IPS-15b (cell line): ENCODE results near the gene SRSF3.

ENCODE experiments used
- H3K27me3 ChIP-seq: one replicate; pipeline ENCODE4 v1.6.1; 2013; ENCODE audit warnings: low read length; ENCODE audit not compliant: control insufficient read depth, insufficient read depth
- H3K36me3 ChIP-seq: one replicate; pipeline ENCODE4 v1.6.1; 2013; ENCODE audit warnings: low read length; ENCODE audit not compliant: control insufficient read depth, insufficient read depth
- H3K4me1 ChIP-seq: one replicate; pipeline ENCODE4 v1.6.1; 2013; ENCODE audit warnings: mild to moderate bottlenecking, low read length; ENCODE audit not compliant: control insufficient read depth, insufficient read depth
- H3K4me3 ChIP-seq: one replicate; pipeline ENCODE4 v1.5.1; 2013; ENCODE audit warnings: low read depth, low read length
- H3K9ac ChIP-seq: one replicate; pipeline ENCODE4 v1.6.1; 2013; ENCODE audit warnings: low read depth, mild to moderate bottlenecking, low read length
- H3K9me3 ChIP-seq: one replicate; pipeline ENCODE4 v1.6.1; 2013; ENCODE audit warnings: mild to moderate bottlenecking, low read length; ENCODE audit not compliant: control insufficient read depth, insufficient read depth

Gene SRSF3

DNA sequence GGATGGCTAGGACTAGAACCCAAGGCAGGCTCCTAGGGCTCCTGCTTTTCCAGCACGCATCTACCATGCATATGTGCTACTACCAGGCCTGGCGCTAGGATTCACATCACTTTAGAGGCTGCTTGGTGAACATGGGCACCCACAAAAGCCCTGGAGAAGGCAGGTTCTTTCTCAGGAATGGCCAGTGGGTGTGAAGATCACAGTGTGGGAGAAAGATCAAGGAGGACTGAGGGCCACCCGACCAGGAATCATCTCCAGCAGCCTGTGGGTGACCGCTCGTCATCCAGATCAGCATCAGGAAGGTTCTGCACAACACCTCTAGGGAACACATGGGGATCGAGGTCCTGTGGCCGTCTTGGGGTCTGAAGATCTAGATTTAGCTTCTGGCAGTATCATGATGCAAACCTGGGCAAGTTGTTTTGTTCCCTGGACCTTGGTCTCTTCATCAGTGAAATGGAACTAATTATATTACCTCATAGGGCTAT, 27.3 kb downstream of the SRSF3 start:
- peaks cover 4% of the 10 kb centered on the region for H3K4me1 ChIP-seq
- no peaks in the 10 kb centered on the region for H3K27me3 ChIP-seq
- no peak overlapping the region for H3K9ac ChIP-seq

DNA sequence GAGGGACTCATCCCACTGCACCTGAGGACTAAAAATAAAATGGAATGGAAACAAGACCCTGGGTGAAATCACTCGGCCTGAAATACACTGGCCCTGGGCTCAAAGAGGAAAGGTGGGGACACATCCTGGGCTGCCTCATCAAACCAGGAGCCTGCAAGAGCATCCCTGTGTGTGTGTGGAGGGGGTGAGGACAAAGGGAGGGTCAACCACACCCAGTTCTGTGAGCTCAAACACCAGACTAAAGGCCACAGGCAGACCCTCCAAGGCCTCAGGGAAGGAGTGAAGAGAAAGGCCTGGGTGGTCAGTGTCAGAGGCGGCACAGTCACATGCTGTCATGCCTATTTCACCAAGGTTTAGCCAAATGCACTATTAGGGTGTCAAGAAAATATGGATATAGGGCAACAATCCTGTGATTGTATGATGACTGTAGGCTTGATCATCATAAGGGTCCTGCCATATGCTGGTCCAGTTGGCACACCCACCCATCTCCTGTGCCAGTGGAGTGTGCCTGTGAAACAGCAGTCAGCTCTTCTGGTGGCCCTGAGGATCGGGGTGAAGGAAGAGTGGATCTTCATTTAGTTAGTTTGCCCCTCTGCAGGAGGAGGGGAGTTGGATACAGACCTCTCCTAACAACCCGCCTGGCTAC, 28.9 kb downstream of the SRSF3 start:
- Histone ChIP-seq H3K36me3 (no peaks in the 10 kb centered on the region), H3K4me3 (no peak overlapping the region), H3K9me3 (no peaks in the 10 kb centered on the region), H3K9ac (no peak overlapping the region), H3K27me3 (no peaks in the 10 kb centered on the region), H3K4me1 (peaks cover 4% of the 10 kb centered on the region)

More for the DNA sequence above, 27.3 kb downstream of the SRSF3 start:
- Histone ChIP-seq H3K4me3 (no peak overlapping the region), H3K36me3 (no peaks in the 10 kb centered on the region), H3K9me3 (no peaks in the 10 kb centered on the region)

DNA sequence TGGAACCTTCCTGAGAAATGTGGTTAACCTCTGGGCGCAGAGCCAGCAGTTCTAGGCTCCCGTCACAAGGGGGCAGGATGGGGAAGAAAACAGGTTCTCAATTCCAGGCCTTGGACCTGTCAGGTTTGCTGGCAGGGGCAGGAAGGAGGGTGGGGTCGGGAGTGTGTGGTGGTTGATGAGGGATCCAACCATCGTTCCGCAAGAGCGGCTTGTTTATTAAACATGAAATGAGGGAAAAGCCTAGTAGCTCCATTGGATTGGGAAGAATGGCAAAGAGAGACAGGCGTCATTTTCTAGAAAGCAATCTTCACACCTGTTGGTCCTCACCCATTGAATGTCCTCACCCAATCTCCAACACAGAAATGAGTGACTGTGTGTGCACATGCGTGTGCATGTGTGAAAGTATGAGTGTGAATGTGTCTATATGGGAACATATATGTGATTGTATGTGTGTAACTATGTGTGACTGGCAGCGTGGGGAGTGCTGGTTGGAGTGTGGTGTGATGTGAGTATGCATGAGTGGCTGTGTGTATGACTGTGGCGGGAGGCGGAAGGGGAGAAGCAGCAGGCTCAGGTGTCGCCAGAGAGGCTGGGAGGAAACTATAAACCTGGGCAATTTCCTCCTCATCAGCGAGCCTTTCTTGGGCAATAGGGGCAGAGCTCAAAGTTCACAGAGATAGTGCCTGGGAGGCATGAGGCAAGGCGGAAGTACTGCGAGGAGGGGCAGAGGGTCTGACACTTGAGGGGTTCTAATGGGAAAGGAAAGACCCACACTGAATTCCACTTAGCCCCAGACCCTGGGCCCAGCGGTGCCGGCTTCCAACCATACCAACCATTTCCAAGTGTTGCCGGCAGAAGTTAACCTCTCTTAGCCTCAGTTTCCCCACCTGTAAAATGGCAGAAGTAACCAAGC, 29.6 kb downstream of the SRSF3 start:
- Histone ChIP-seq H3K36me3 (no peaks in the 10 kb centered on the region), H3K9ac (no peak overlapping the region), H3K27me3 (no peaks in the 10 kb centered on the region), H3K4me3 (no peak overlapping the region), H3K9me3 (no peaks in the 10 kb centered on the region), H3K4me1 (peaks cover 4% of the 10 kb centered on the region)

DNA sequence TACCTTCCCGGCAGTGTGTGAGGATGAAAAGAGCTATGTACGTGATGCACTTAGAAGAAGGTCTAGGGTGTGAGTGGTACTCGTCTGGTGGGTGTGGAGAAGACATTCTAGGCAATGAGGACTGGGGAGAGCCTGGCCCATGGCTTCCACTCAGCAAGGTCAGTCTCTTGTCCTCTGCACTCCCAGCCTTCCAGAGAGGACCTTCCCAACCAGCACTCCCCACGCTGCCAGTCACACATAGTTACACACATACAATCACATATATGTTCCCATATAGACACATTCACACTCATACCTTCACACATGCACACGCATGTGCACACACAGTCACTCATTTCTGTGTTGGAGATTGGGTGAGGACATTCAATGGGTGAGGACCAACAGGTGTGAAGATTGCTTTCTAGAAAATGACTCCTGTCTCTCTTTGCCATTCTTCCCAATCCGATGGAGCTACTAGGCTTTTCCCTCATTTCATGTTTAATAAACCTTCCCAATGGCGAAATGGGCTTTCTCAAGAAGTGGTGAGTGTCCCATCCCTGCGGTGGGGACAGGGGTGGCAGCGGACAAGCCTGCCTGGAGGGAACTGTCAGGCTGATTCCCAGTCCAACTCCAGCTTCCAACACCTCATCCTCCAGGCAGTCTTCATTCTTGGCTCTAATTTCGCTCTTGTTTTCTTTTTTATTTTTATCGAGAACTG, 30.4 kb downstream of the SRSF3 start:
- Histone ChIP-seq H3K36me3 (no peaks in the 10 kb centered on the region), H3K27me3 (no peaks in the 10 kb centered on the region), H3K9ac (no peak overlapping the region), H3K4me3 (no peak overlapping the region), H3K4me1 (peaks cover 2% of the 10 kb centered on the region), H3K9me3 (no peaks in the 10 kb centered on the region)

DNA sequence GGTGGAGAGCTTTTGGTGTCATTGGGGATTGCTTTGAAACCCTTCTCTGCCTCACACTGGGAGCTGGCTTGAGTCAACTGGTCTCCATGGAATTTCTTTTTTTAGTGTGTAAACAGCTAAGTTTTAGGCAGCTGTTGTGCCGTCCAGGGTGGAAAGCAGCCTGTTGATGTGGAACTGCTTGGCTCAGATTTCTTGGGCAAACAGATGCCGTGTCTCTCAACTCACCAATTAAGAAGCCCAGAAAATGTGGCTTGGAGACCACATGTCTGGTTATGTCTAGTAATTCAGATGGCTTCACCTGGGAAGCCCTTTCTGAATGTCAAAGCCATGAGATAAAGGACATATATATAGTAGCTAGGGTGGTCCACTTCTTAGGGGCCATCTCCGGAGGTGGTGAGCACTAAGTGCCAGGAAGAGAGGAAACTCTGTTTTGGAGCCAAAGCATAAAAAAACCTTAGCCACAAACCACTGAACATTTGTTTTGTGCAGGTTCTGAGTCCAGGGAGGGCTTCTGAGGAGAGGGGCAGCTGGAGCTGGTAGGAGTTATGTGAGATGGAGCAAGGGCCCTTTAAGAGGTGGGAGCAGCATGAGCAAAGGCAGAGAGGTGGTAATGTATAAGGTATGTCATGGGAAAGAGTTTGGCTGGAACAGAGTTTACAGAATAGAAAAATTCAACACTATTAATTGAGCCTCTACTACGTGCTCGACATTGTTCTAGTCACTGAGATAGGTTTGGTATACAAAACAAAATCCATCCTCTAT, 31.2 kb downstream of the SRSF3 start:
- no peak overlapping the region for H3K4me3 ChIP-seq
- H3K9me3 ChIP-seq = no peaks in the 10 kb centered on the region
- no peaks in the 10 kb centered on the region for H3K36me3 ChIP-seq
- H3K4me1 ChIP-seq = peaks cover 2% of the 10 kb centered on the region
- H3K27me3 ChIP-seq = no peaks in the 10 kb centered on the region
- H3K9ac ChIP-seq = no peak overlapping the region

DNA sequence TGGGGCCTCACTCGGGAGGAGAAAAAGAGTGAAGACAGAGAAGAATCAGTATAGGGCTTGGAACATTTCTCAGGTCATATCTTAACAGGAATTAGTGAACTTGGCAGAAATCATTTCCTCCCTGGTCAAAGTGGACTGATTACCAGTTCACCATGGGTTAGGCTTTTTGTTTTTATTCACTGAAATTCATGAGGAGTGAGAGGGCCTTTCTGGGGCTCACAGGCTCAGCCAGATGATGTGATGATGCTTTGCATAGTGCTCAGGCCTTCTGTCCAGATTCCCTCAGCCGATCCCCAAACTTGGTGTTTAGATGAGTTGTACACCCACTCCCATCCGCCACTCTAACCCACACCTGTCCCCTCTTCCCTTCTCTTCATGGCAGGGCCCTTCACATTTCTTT, 32.5 kb downstream of the SRSF3 start:
- H3K9ac ChIP-seq = no peak overlapping the region
- H3K9me3 ChIP-seq = no peaks in the 10 kb centered on the region
- peaks cover 2% of the 10 kb centered on the region for H3K4me1 ChIP-seq
- H3K36me3 ChIP-seq = no peaks in the 10 kb centered on the region
- H3K4me3 ChIP-seq = no peak overlapping the region
- H3K27me3 ChIP-seq = no peaks in the 10 kb centered on the region

DNA sequence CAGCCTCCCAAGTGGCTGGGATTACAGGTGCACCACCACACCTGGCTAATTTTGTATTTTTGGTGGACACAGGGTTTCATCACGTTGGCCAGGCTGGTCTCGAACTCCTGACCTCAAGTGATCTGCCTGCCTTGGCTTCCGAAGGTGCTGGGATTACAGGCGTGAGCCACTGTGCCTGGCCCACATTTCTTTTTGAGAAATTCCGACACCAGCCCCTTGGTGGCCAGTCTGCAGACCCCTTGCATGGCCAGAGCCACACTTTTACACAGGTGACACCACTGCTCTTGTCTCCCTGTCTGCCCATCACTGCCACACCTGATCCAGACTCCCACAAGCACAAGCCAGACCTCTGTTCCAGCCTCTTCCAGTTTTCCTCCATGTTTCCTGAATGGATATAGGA, 33.0 kb downstream of the SRSF3 start:
- no peaks in the 10 kb centered on the region for H3K9me3 ChIP-seq
- no peak overlapping the region for H3K4me3 ChIP-seq
- no peaks in the 10 kb centered on the region for H3K27me3 ChIP-seq
- peaks cover 2% of the 10 kb centered on the region for H3K4me1 ChIP-seq
- H3K36me3 ChIP-seq = no peaks in the 10 kb centered on the region
- no peak overlapping the region for H3K9ac ChIP-seq

DNA sequence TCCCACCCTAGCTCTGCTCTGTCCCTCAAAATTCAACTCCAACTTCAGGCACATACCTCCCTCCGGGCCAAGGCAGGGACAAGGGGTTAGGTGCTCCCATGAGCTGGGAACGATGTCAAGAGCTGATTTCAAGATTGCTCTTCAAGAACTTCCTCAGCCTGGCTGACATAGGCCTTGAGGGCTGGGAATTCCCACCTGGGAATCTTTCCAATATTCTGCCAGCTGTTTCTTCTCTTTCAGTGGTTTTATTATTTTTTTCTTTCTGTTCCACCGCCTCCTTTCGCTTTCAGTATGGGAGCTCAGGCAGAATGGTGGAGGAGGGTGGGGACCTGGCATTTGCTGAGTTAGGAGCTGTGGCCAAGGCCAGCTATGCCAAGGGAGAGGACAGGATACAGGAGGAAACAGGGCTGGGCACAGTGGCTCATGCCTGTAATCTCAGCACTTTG, 33.7 kb downstream of the SRSF3 start:
- Histone ChIP-seq H3K9ac (no peak overlapping the region), H3K4me1 (peaks cover 2% of the 10 kb centered on the region), H3K9me3 (no peaks in the 10 kb centered on the region), H3K4me3 (no peak overlapping the region), H3K27me3 (no peaks in the 10 kb centered on the region), H3K36me3 (no peaks in the 10 kb centered on the region)

DNA sequence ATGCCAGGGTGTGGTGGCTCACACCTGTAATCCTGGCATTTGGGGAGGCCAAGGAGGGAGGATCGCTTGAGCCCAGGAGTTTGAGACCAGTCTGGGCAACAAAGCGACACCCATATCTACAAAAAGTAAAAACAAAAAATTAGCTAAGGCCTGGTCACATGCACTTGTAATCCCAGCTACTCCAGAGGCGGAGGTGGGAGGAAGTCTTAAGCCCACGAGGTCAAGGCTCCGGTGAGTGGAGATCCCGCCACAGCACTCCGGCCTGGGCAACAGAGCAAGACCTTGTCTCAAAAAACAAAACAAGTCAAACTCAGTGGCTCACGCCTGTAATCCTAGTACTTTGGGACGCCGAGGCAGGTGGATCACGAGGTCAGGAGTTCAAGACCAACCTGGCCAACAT, 35.6 kb downstream of the SRSF3 start:
- Histone ChIP-seq H3K36me3 (no peaks in the 10 kb centered on the region), H3K9ac (no peak overlapping the region), H3K4me1 (no peaks in the 10 kb centered on the region), H3K4me3 (no peak overlapping the region), H3K9me3 (no peaks in the 10 kb centered on the region), H3K27me3 (no peaks in the 10 kb centered on the region)

DNA sequence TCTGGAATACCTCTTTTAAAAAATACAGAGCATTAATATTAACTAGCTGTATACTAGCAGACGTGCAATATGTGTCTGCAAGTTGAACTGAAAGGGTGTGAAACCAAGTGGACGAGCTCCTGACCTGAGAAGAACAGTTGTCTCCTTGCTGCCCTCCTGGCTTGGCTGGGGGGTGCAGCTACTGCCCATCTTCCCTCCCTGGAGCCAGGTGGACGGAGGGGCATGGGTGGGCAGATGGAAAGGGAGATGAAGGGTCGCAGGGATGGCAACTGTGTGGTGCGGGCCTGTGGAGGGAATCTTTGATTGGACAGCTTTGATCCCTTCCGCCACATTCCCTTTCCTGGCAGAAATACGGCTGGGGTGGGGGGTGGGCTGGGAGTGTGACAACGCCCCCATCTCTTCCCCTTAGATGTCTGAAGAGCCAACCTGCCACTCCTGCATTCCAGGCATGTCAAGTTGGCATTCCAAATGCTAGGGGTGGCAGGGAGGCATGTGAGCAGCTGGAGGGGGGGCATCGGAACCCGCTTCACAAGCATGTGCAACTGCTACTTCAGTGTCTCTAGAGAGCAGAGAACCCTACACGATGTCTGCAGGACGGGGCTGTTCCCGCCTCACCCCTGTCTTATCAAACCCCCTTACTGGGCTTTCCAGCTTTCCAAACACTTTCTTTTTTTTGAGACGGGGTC, 37.3 kb downstream of the SRSF3 start:
- H3K36me3 ChIP-seq = no peaks in the 10 kb centered on the region
- H3K4me3 ChIP-seq = no peak overlapping the region
- H3K27me3 ChIP-seq = no peaks in the 10 kb centered on the region
- no peak overlapping the region for H3K9ac ChIP-seq
- H3K4me1 ChIP-seq = no peaks in the 10 kb centered on the region
- no peaks in the 10 kb centered on the region for H3K9me3 ChIP-seq

DNA sequence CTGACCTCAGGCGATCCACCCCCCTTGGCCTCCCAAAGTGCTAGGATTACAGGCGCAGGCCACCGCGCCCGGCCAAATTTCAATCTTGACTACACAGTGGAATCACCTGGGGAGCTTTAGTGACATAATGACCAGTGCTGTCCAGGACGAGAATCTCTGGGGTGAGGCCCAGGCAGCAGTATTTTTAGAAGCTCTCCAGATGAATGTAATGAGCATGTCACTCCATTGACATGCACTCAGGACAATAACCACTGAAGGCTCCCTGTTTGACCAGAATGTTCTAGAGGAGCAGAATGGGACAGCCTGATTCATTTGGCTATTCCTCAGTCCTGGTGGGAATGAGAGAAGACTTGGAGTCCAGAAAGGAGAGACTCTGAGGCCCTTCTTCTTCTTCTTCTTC, 39.2 kb downstream of the SRSF3 start:
- no peak overlapping the region for H3K4me3 ChIP-seq
- H3K4me1 ChIP-seq = no peaks in the 10 kb centered on the region
- no peak overlapping the region for H3K9ac ChIP-seq
- H3K36me3 ChIP-seq = no peaks in the 10 kb centered on the region
- H3K9me3 ChIP-seq = no peaks in the 10 kb centered on the region
- no peaks in the 10 kb centered on the region for H3K27me3 ChIP-seq
